Endothelial cell of umbilical vein (primary cell): ENCODE data around the gene MPZL2.

Experiments used
- POLR2A ChIP-seq: IDR thresholded peaks from 2 replicates; pipeline ENCODE4 v1.6.1; 2012; ENCODE audit warnings: low read depth, mild to moderate bottlenecking, control low read depth, low read length
- TF ChIP-seq, protein P1 (sequence below), 2 donors: IDR thresholded peaks; 1 replicate in 1 of 2; 2 replicates in 1 of 2; pipeline ENCODE4 v1.5.1; 2011; ENCODE audit warnings: low read length in 2 of 2, mild to moderate bottlenecking in 2 of 2, moderate library complexity in 2 of 2, control low read depth in 1 of 2, inconsistent platforms in 1 of 2, low read depth in 1 of 2; ENCODE audit not compliant: insufficient read depth in 1 of 2; ENCODE audit errors: extremely low read depth in 1 of 2

DNA sequence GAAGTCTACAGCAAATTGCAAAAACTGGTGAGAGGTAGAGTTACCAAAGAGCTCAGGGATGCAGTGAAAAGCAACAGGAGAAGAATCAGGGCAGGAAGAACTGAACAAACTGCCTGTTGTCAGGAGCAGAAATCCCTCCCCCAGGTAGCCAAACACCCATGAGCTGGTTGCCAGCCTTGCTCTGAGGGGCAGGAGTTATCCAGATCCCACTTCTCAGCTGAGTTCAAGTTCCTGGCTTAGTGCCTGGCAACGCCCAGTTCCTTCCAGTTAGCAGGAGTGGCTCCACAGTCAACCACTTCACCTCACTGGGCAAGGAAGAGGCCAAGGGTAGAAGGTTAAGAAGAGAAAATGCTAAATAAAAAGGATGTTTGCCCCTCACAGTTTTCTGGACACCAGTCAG lies 1.9 kb upstream of the MPZL2 start:
- peak; percentile 53 for TF ChIP-seq POLR2A
- TF ChIP-seq, protein P1, sequence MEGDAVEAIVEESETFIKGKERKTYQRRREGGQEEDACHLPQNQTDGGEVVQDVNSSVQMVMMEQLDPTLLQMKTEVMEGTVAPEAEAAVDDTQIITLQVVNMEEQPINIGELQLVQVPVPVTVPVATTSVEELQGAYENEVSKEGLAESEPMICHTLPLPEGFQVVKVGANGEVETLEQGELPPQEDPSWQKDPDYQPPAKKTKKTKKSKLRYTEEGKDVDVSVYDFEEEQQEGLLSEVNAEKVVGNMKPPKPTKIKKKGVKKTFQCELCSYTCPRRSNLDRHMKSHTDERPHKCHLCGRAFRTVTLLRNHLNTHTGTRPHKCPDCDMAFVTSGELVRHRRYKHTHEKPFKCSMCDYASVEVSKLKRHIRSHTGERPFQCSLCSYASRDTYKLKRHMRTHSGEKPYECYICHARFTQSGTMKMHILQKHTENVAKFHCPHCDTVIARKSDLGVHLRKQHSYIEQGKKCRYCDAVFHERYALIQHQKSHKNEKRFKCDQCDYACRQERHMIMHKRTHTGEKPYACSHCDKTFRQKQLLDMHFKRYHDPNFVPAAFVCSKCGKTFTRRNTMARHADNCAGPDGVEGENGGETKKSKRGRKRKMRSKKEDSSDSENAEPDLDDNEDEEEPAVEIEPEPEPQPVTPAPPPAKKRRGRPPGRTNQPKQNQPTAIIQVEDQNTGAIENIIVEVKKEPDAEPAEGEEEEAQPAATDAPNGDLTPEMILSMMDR (IDR thresholded peaks at IDR 0.05; ENCODE audit: extremely low read depth in 1 of 2, insufficient read depth in 1 of 2, low read depth in 1 of 2, low read length in 2 of 2): no peak
